PC-3 (cell line): ENCODE measurements around the gene DICER1. TPM values are rescaled to one million over a fixed set of nuclear protein-coding genes. Genes with fewer than 3 reads are reported as not detected.

Experiments
- ATAC-seq: fragments of 200-7000 bp; cut with Tn5 transposase; 2 replicates; pipeline ENCODE4 v1.9.1; 2020; ENCODE audit warnings: mild to moderate bottlenecking, moderate library complexity
- BruUV-seq: library from RNA; stranded (reverse); fragments of 400-500 nt; replicated peaks from 2 replicates; lab custom pipeline; 2021; lab: Mats Ljungman, UMichigan
- CTCF ChIA-PET: fragments of 300-600 bp; sonication (Branson Sonifier 250); formaldehyde crosslinking; loops from one replicate; lab custom pipeline; 2022; ENCODE audit warnings: antibody characterized with exemption; lab: Charles Lee
- POLR2A ChIA-PET: fragments of 300-600 bp; sonication (Branson Sonifier 250); formaldehyde crosslinking; loops from one replicate; lab custom pipeline; 2022; ENCODE audit warnings: antibody characterized with exemption; ENCODE audit not compliant: unreplicated experiment; lab: Charles Lee
- DNase-seq: peaks from one replicate; pipeline ENCODE4 v3.0.0-alpha.2; 2015
- H2AFZ ChIP-seq: fragments of 300-600 bp; sonication (generic); 2 replicates; pipeline ENCODE4 v1.6.0; 2016; ENCODE audit warnings: antibody characterized with exemption, low read length
- H3F3A ChIP-seq: fragments of 300-600 bp; sonication (generic); one replicate; pipeline ENCODE4 v1.6.0; 2017; ENCODE audit warnings: antibody characterized with exemption, low read length, control low read depth, mild to moderate bottlenecking; ENCODE audit not compliant: unreplicated experiment
- H3K27ac ChIP-seq: fragments of 300-600 bp; sonication (generic); 2 replicates; pipeline ENCODE4 v1.5.1; 2016; ENCODE audit warnings: mild to moderate bottlenecking, low read length
- H3K27me3 ChIP-seq: fragments of 300-600 bp; sonication (generic); 2 replicates; pipeline ENCODE4 v1.6.1; 2016; ENCODE audit warnings: low read length, mixed read lengths
- H3K36me3 ChIP-seq: fragments of 300-600 bp; sonication (generic); 2 replicates; pipeline ENCODE4 v1.6.1; 2016; ENCODE audit warnings: low read depth, mixed run types, low read length, mixed read lengths
- H3K4me1 ChIP-seq: fragments of 300-600 bp; sonication (generic); 2 replicates; pipeline ENCODE4 v1.5.1; 2016; ENCODE audit warnings: low read length; ENCODE audit not compliant: insufficient read depth
- H3K4me2 ChIP-seq: fragments of 300-600 bp; sonication (generic); 2 replicates; pipeline ENCODE4 v1.6.0; 2016; ENCODE audit warnings: low read length
- H3K4me3 ChIP-seq: fragments of 300-600 bp; sonication (generic); 2 replicates; pipeline ENCODE4 v1.5.1; 2016; ENCODE audit warnings: mild to moderate bottlenecking, low read length, mixed read lengths
- H3K79me2 ChIP-seq: fragments of 300-600 bp; sonication (generic); 2 replicates; pipeline ENCODE4 v1.6.1; 2017; ENCODE audit warnings: low read length, mixed read lengths
- H3K9ac ChIP-seq: fragments of 300-600 bp; sonication (generic); 2 replicates; pipeline ENCODE4 v1.6.0; 2016; ENCODE audit warnings: mild to moderate bottlenecking, low read length
- H3K9me2 ChIP-seq: fragments of 300-600 bp; sonication (generic); replicated peaks from 2 replicates; pipeline ENCODE4 v1.6.1; 2016; ENCODE audit warnings: mixed run types, low read length, mixed read lengths
- H3K9me3 ChIP-seq: fragments of 300-600 bp; sonication (generic); 2 replicates; pipeline ENCODE4 v1.6.1; 2016; ENCODE audit warnings: low read length, mixed read lengths
- H4K20me1 ChIP-seq: fragments of 300-600 bp; sonication (generic); 2 replicates; pipeline ENCODE4 v1.6.1; 2016; ENCODE audit warnings: low read length, mixed read lengths
- CTCF ChIP-seq: fragments of 300-600 bp; sonication (generic); conservative IDR thresholded peaks from 2 replicates; pipeline ENCODE4 v1.5.1; 2017; ENCODE audit warnings: antibody characterized with exemption, low read depth, mild to moderate bottlenecking, low read length
- EZH2 ChIP-seq: fragments of 300-600 bp; sonication (generic); IDR thresholded peaks from one replicate; pipeline ENCODE4 v1.6.1; 2017; ENCODE audit warnings: antibody characterized with exemption, mild to moderate bottlenecking, low read length; ENCODE audit not compliant: unreplicated experiment
- EZH2phosphoT487 ChIP-seq: fragments of 300-600 bp; sonication (generic); IDR thresholded peaks from 2 replicates; pipeline ENCODE4 v1.6.1; 2018; ENCODE audit warnings: mild to moderate bottlenecking, antibody characterized with exemption, low read length, borderline replicate concordance
- intact Hi-C: fragments of 100-400 bp; cut with micrococcal nuclease; formaldehyde crosslinking; loops from 2 replicates; pipeline ENCODE4 v1.9.0; 2023
- total RNA-seq: library from RNA; depleted of rRNA; stranded (reverse); fragments of >200 nt; gene quantifications from 2 replicates; pipeline ENCODE4 v1.2.3, GENCODE V29; 2014

Gene DICER1
- total RNA-seq, 1 experiment from 2014 or later: 29.9 TPM

GRCh38 chr14:95064256-95064655, 93.1 kb downstream of the DICER1 start:
- CTCF ChIA-PET: no interaction called here
- H3K27me3 ChIP-seq: 0 out of 2 replicates have a peak, but pooled peaks cover 4% of the 10 kb centered on the region

GRCh38 chr14:95063391-95063790, 93.9 kb downstream of the DICER1 start:
- no peak for ATAC-seq
- CTCF ChIA-PET: no interaction called here
- Histone ChIP-seq H3K9me3 (no peaks in the 10 kb centered on the region), H3K9me2 (no peaks in the 10 kb centered on the region), H3K36me3 (no peaks in the 10 kb centered on the region), H3F3A (no peaks in the 10 kb centered on the region), H3K27ac (no peak overlapping the region), H3K4me1 (no peaks in the 10 kb centered on the region), H3K4me3 (no peak overlapping the region), H3K4me2 (no peak overlapping the region), H2AFZ (no peak overlapping the region), H3K9ac (no peak overlapping the region), H3K27me3 (0 out of 2 replicates have a peak, but pooled peaks cover 4% of the 10 kb centered on the region), H3K79me2 (no peaks in the 10 kb centered on the region), H4K20me1 (no peaks in the 10 kb centered on the region)
- BruUV-seq: no TSS peak
- DNase-seq: no peak
- intact Hi-C loops: no loop called here
- POLR2A ChIA-PET: no interaction called here
- no peak for TF ChIP-seq EZH2
- no peak for TF ChIP-seq EZH2phosphoT487
- no peak for TF ChIP-seq CTCF

More at GRCh38 chr14:95064256-95064655, 93.1 kb downstream of the DICER1 start:
- Histone ChIP-seq H2AFZ (no peak overlapping the region), H3F3A (no peaks in the 10 kb centered on the region), H3K79me2 (no peaks in the 10 kb centered on the region), H3K9me2 (no peaks in the 10 kb centered on the region), H3K27ac (no peak overlapping the region), H3K9me3 (no peaks in the 10 kb centered on the region), H3K4me3 (no peak overlapping the region), H3K4me1 (no peaks in the 10 kb centered on the region), H4K20me1 (no peaks in the 10 kb centered on the region), H3K9ac (no peak overlapping the region), H3K4me2 (no peak overlapping the region), H3K36me3 (no peaks in the 10 kb centered on the region)
- TF ChIP-seq EZH2 (no peak), CTCF (no peak), EZH2phosphoT487 (no peak)
- BruUV-seq: no TSS peak
- ATAC-seq (no peak), DNase-seq (no peak)
- intact Hi-C loops: no loop called here
- POLR2A ChIA-PET: no interaction called here

GRCh38 chr14:95062946-95063345, 94.4 kb downstream of the DICER1 start:
- CTCF ChIA-PET: no interaction called here
- H2AFZ ChIP-seq: no peak overlapping the region
- H3K4me2 ChIP-seq: no peak overlapping the region
- TF ChIP-seq EZH2: no peak
- no peak for TF ChIP-seq EZH2phosphoT487
- TF ChIP-seq CTCF: no peak
- H3K9me2 ChIP-seq: no peaks in the 10 kb centered on the region
- H3K79me2 ChIP-seq: no peaks in the 10 kb centered on the region
- H3K9me3 ChIP-seq: no peaks in the 10 kb centered on the region
- no TSS peak for BruUV-seq
- no peaks in the 10 kb centered on the region for H3K4me1 ChIP-seq
- no peaks in the 10 kb centered on the region for H3K36me3 ChIP-seq
- POLR2A ChIA-PET: no interaction called here
- DNase-seq (no peak), ATAC-seq (no peak)
- 0 out of 2 replicates have a peak, but pooled peaks cover 4% of the 10 kb centered on the region for H3K27me3 ChIP-seq
- H3K27ac ChIP-seq: no peak overlapping the region
- no peak overlapping the region for H3K4me3 ChIP-seq
- intact Hi-C loops: no loop called here
- H4K20me1 ChIP-seq: no peaks in the 10 kb centered on the region
- no peaks in the 10 kb centered on the region for H3F3A ChIP-seq
- H3K9ac ChIP-seq: no peak overlapping the region
